ENCODE data around the gene ME2.

DNA sequence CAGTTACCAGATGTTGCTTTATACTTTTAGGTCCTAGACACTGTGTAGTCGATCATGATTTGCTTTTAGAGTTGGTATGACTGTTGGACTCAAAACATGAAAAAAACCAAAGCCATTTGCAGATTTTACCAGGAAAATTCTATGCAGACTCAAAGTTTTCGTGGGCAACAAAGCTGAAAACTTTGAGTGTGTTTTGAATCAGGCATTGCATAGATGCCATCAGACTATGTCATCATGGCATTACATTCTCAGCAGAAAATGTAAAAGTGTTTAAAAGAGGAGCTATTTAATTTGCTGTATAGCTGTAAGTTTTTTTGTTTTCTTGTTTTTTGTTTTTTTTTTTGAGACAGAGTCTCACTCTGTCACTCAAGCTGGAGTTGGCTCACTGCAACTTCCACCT, 45.5 kb downstream of the ME2 start:
- TF ChIP-seq POLR2AphosphoS5 (IDR thresholded peaks at IDR 0.05; ENCODE audit: low read depth, low read length) (no peak), TAF1 (IDR thresholded peaks at IDR 0.05; ENCODE audit: borderline replicate concordance, insufficient read depth, low read length) (no peak)
- TF ChIP-seq, protein P1, sequence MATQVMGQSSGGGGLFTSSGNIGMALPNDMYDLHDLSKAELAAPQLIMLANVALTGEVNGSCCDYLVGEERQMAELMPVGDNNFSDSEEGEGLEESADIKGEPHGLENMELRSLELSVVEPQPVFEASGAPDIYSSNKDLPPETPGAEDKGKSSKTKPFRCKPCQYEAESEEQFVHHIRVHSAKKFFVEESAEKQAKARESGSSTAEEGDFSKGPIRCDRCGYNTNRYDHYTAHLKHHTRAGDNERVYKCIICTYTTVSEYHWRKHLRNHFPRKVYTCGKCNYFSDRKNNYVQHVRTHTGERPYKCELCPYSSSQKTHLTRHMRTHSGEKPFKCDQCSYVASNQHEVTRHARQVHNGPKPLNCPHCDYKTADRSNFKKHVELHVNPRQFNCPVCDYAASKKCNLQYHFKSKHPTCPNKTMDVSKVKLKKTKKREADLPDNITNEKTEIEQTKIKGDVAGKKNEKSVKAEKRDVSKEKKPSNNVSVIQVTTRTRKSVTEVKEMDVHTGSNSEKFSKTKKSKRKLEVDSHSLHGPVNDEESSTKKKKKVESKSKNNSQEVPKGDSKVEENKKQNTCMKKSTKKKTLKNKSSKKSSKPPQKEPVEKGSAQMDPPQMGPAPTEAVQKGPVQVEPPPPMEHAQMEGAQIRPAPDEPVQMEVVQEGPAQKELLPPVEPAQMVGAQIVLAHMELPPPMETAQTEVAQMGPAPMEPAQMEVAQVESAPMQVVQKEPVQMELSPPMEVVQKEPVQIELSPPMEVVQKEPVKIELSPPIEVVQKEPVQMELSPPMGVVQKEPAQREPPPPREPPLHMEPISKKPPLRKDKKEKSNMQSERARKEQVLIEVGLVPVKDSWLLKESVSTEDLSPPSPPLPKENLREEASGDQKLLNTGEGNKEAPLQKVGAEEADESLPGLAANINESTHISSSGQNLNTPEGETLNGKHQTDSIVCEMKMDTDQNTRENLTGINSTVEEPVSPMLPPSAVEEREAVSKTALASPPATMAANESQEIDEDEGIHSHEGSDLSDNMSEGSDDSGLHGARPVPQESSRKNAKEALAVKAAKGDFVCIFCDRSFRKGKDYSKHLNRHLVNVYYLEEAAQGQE (IDR thresholded peaks at IDR 0.05; ENCODE audit: insufficient read depth in 1 of 2, low read depth in 2 of 2, low read length in 2 of 2): no peak
